OCI-LY1 (cell line): ENCODE results near the gene LGMN.

Experiments used
- H2AFZ ChIP-seq: fragments of 200-600 bp; sonication (generic), shearing (Covaris generic); 2 replicates; pipeline ENCODE4 v1.6.0; 2014; ENCODE audit warnings: antibody characterized with exemption, mild to moderate bottlenecking, low read length
- H3F3A ChIP-seq: fragments of 200-600 bp; sonication (generic), shearing (Covaris generic); 2 replicates; pipeline ENCODE4 v1.6.0; 2014; ENCODE audit warnings: mild to moderate bottlenecking, antibody characterized with exemption, low read length, moderate library complexity; ENCODE audit not compliant: insufficient read depth
- H3K27ac ChIP-seq: fragments of 200-600 bp; sonication (generic); 2 replicates; pipeline ENCODE4 v1.5.1; 2014; ENCODE audit warnings: low read length, mixed run types, mild to moderate bottlenecking, low read depth; ENCODE audit not compliant: poor library complexity, severe bottlenecking
- H3K27me3 ChIP-seq: fragments of 200-600 bp; sonication (generic); 2 replicates; pipeline ENCODE4 v1.6.0; 2014; ENCODE audit warnings: antibody characterized with exemption, mild to moderate bottlenecking, low read length, moderate library complexity; ENCODE audit not compliant: insufficient read depth
- H3K36me3 ChIP-seq: fragments of 200-600 bp; sonication (generic); 2 replicates; pipeline ENCODE4 v1.6.1; 2014; ENCODE audit warnings: mild to moderate bottlenecking, antibody characterized with exemption, low read length, moderate library complexity, mixed read lengths; ENCODE audit not compliant: insufficient read depth
- H3K4me1 ChIP-seq: fragments of 200-600 bp; sonication (generic); 2 replicates; pipeline ENCODE4 v1.5.1; 2014; ENCODE audit warnings: mild to moderate bottlenecking, low read length, moderate library complexity; ENCODE audit not compliant: insufficient read depth, severe bottlenecking
- H3K4me2 ChIP-seq: fragments of 200-600 bp; sonication (generic), shearing (Covaris generic); 2 replicates; pipeline ENCODE4 v1.6.1; 2014; ENCODE audit warnings: low read length
- H3K4me3 ChIP-seq: fragments of 200-600 bp; sonication (generic); 2 replicates; pipeline ENCODE4 v1.5.1; 2014; ENCODE audit warnings: low read length, low read depth, mild to moderate bottlenecking, mixed read lengths; ENCODE audit not compliant: poor library complexity, severe bottlenecking
- H3K79me2 ChIP-seq: fragments of 200-600 bp; shearing (Covaris generic); 2 replicates; pipeline ENCODE4 v1.6.1; 2016; ENCODE audit warnings: mixed run types, low read length, mixed read lengths; ENCODE audit not compliant: insufficient read depth
- H3K9ac ChIP-seq: fragments of 200-600 bp; sonication (generic), shearing (Covaris generic); 2 replicates; pipeline ENCODE4 v1.6.1; 2014; ENCODE audit warnings: mild to moderate bottlenecking, low read length, mixed read lengths
- H3K9me2 ChIP-seq: fragments of 200-600 bp; sonication (generic), shearing (Covaris generic); 2 replicates; pipeline ENCODE4 v1.6.1; 2014; ENCODE audit warnings: low read depth, mild to moderate bottlenecking, low read length, mixed read lengths
- H3K9me3 ChIP-seq: fragments of 200-600 bp; shearing (Covaris generic); 2 replicates; pipeline ENCODE4 v1.6.1; 2014; ENCODE audit warnings: low read length, mixed read lengths
- H4K20me1 ChIP-seq: fragments of 200-600 bp; sonication (generic), shearing (Covaris generic); 2 replicates; pipeline ENCODE4 v1.6.0; 2016; ENCODE audit warnings: mild to moderate bottlenecking, low read length; ENCODE audit not compliant: insufficient read depth
- CTCF ChIP-seq: fragments of 200-600 bp; sonication (generic), shearing (Covaris generic); IDR thresholded peaks from 2 replicates; pipeline ENCODE4 v1.5.1; 2017; ENCODE audit warnings: mild to moderate bottlenecking, antibody characterized with exemption, low read length, moderate library complexity, mixed read lengths
- EZH2 ChIP-seq: fragments of 200-600 bp; sonication (generic), shearing (Covaris generic); IDR thresholded peaks from 2 replicates; pipeline ENCODE4 v1.8.0; 2017; ENCODE audit warnings: borderline replicate concordance, mixed run types, mild to moderate bottlenecking, antibody characterized with exemption, low read length, moderate library complexity, mixed read lengths

The LGMN gene

GRCh38 chr14:92659765-92660561, 88.5 kb downstream of the LGMN start:
- no peaks in the 10 kb centered on the region for H3K9me3 ChIP-seq
- no peaks in the 10 kb centered on the region for H3K79me2 ChIP-seq
- H3K4me1 ChIP-seq, result no peaks in the 10 kb centered on the region
- H3K36me3 ChIP-seq, result no peaks in the 10 kb centered on the region
- H3K27ac ChIP-seq, result no peak overlapping the region
- no peaks in the 10 kb centered on the region for H3K9me2 ChIP-seq
- H3K4me3 ChIP-seq, result no peak overlapping the region
- H2AFZ ChIP-seq, result no peak overlapping the region
- H3K4me2 ChIP-seq, result no peak overlapping the region
- H3F3A ChIP-seq, result no peaks in the 10 kb centered on the region
- H4K20me1 ChIP-seq, result no peaks in the 10 kb centered on the region
- TF ChIP-seq CTCF, result no peak
- no peak for TF ChIP-seq EZH2
- H3K27me3 ChIP-seq, result no peaks in the 10 kb centered on the region
- no peak overlapping the region for H3K9ac ChIP-seq

- H3K9ac ChIP-seq, result no peak overlapping the region
- H3K27ac ChIP-seq, result no peak overlapping the region
- H3K4me2 ChIP-seq, result no peak overlapping the region
- no peaks in the 10 kb centered on the region for H3K79me2 ChIP-seq
- no peak for TF ChIP-seq EZH2
- TF ChIP-seq CTCF, result no peak
- no peak overlapping the region for H2AFZ ChIP-seq
- H4K20me1 ChIP-seq, result no peaks in the 10 kb centered on the region
- no peaks in the 10 kb centered on the region for H3K27me3 ChIP-seq
- H3K9me2 ChIP-seq, result no peaks in the 10 kb centered on the region
- no peak overlapping the region for H3K4me3 ChIP-seq
- H3K4me1 ChIP-seq, result no peaks in the 10 kb centered on the region
- H3F3A ChIP-seq, result no peaks in the 10 kb centered on the region
- H3K36me3 ChIP-seq, result no peaks in the 10 kb centered on the region
- H3K9me3 ChIP-seq, result no peaks in the 10 kb centered on the region
Measured at GRCh38 chr14:92658684-92659083, 89.7 kb downstream of the LGMN start.

- Histone ChIP-seq H3K27ac (no peak overlapping the region), H3K27me3 (no peaks in the 10 kb centered on the region), H3F3A (no peaks in the 10 kb centered on the region), H3K4me3 (no peak overlapping the region), H3K79me2 (no peaks in the 10 kb centered on the region), H2AFZ (no peak overlapping the region), H3K9me2 (no peaks in the 10 kb centered on the region), H3K9me3 (no peaks in the 10 kb centered on the region), H3K4me2 (no peak overlapping the region), H4K20me1 (no peaks in the 10 kb centered on the region), H3K36me3 (no peaks in the 10 kb centered on the region), H3K9ac (no peak overlapping the region), H3K4me1 (no peaks in the 10 kb centered on the region)
- TF ChIP-seq CTCF (no peak), EZH2 (no peak)
Measured at GRCh38 chr14:92658160-92658559, 90.3 kb downstream of the LGMN start.
